IMR-90 (cell line): Measurements from ENCODE around the gene BLVRA. TPM values are rescaled to one million over a fixed set of nuclear protein-coding genes. Genes with fewer than 3 reads are reported as not detected.

Source experiments
- ATAC-seq: fragments of 200-7000 bp; cut with Tn5 transposase; 2 replicates; pipeline ENCODE4 v1.9.1; 2020; ENCODE audit warnings: low read depth, mild to moderate bottlenecking, moderate library complexity
- BruUV-seq: library from RNA; stranded (reverse); fragments of 400-500 nt; replicated peaks from 2 replicates; lab custom pipeline; 2021; lab: Mats Ljungman, UMichigan
- CTCF ChIA-PET: fragments of 300-600 bp; formaldehyde crosslinking; extraction: SDS; loops from one replicate; lab custom pipeline; 2021; ENCODE audit warnings: antibody characterized with exemption; lab: Yijun Ruan, JAX
- POLR2A ChIA-PET: fragments of 300-600 bp; sonication (Branson Sonifier 250); formaldehyde crosslinking; loops from one replicate; lab custom pipeline; 2022; ENCODE audit warnings: antibody characterized with exemption; ENCODE audit not compliant: unreplicated experiment; lab: Charles Lee
- DNase-seq: peaks from one replicate; pipeline ENCODE4 v3.0.0; 2013
- H2AFZ ChIP-seq: replicated peaks from 2 replicates; pipeline ENCODE3; 2013; ENCODE audit warnings: low read length, mild to moderate bottlenecking; ENCODE audit not compliant: poor library complexity
- H2AK5ac ChIP-seq: 2 replicates; pipeline ENCODE4 v1.6.1; 2013; ENCODE audit warnings: low read depth, low read length, inconsistent platforms
- H2AK9ac ChIP-seq: replicated peaks from 2 replicates; pipeline ENCODE3; 2013; ENCODE audit warnings: mild to moderate bottlenecking, low read depth, low read length, moderate library complexity; ENCODE audit not compliant: poor library complexity
- H2BK120ac ChIP-seq: 2 replicates; pipeline ENCODE4 v1.6.1; 2013; ENCODE audit warnings: low read depth, low read length, inconsistent platforms
- H2BK15ac ChIP-seq: 3 replicates; pipeline ENCODE4 v1.6.1; 2013; ENCODE audit warnings: low read depth, low read length, inconsistent platforms
- H2BK20ac ChIP-seq: 2 replicates; pipeline ENCODE4 v1.6.1; 2013; ENCODE audit warnings: low read depth, mild to moderate bottlenecking, inconsistent platforms, low read length, moderate library complexity
- H2BK5ac ChIP-seq: 2 replicates; pipeline ENCODE4 v1.6.1; 2013; ENCODE audit warnings: mild to moderate bottlenecking, low read depth, low read length, inconsistent platforms; ENCODE audit not compliant: poor library complexity, severe bottlenecking
- H3K14ac ChIP-seq: replicated peaks from 2 replicates; pipeline ENCODE4 v1.6.1; 2013; ENCODE audit warnings: low read depth, low read length, inconsistent platforms
- H3K18ac ChIP-seq: 2 replicates; pipeline ENCODE4 v1.6.1; 2013; ENCODE audit warnings: low read depth, low read length, control low read depth
- H3K23ac ChIP-seq: 2 replicates; pipeline ENCODE4 v1.6.1; 2013; ENCODE audit warnings: low read depth, low read length, inconsistent platforms
- H3K27ac ChIP-seq: 2 replicates; pipeline ENCODE4 v1.5.1; 2013; ENCODE audit warnings: mild to moderate bottlenecking, control low read depth, low read length; ENCODE audit not compliant: insufficient read depth
- H3K27me3 ChIP-seq: 2 replicates; pipeline ENCODE4 v1.6.1; 2013; ENCODE audit warnings: low read length; ENCODE audit not compliant: control insufficient read depth, insufficient read depth
- H3K36me3 ChIP-seq: 2 replicates; pipeline ENCODE4 v1.6.1; 2013; ENCODE audit warnings: low read length, mixed read lengths; ENCODE audit not compliant: control insufficient read depth, insufficient read depth
- H3K4ac ChIP-seq: 2 replicates; pipeline ENCODE4 v1.6.1; 2013; ENCODE audit warnings: low read depth, low read length, inconsistent platforms
- H3K4me1 ChIP-seq: 2 replicates; pipeline ENCODE4 v1.6.1; 2013; ENCODE audit warnings: low read length, mixed read lengths; ENCODE audit not compliant: control insufficient read depth, insufficient read depth
- H3K4me2 ChIP-seq: 2 replicates; pipeline ENCODE4 v1.6.1; 2013; ENCODE audit warnings: low read depth, mild to moderate bottlenecking, control low read depth, low read length, moderate library complexity
- H3K4me3 ChIP-seq: 2 replicates; pipeline ENCODE4 v1.5.1; 2013; ENCODE audit warnings: low read depth, mild to moderate bottlenecking, control low read depth, low read length, moderate library complexity; ENCODE audit not compliant: insufficient read depth
- H3K56ac ChIP-seq: 2 replicates; pipeline ENCODE4 v1.6.1; 2013; ENCODE audit warnings: low read length, inconsistent platforms; ENCODE audit not compliant: insufficient read depth; ENCODE audit errors: extremely low read depth
- H3K79me1 ChIP-seq, 2 experiments: 2 replicates each; pipeline ENCODE4 v1.6.1; 2013; ENCODE audit warnings: low read length in 2 of 2, inconsistent platforms in 1 of 2, low read depth in 1 of 2
- H3K9ac ChIP-seq: 2 replicates; pipeline ENCODE4 v1.6.1; 2013; ENCODE audit warnings: low read depth, low read length, control low read depth
- H3K9me1 ChIP-seq: 2 replicates; pipeline ENCODE4 v1.6.1; 2013; ENCODE audit warnings: low read length, inconsistent platforms; ENCODE audit not compliant: insufficient read depth
- H3K9me3 ChIP-seq: 2 replicates; pipeline ENCODE4 v1.6.1; 2013; ENCODE audit warnings: low read length; ENCODE audit not compliant: control insufficient read depth, insufficient read depth
- H4K20me1 ChIP-seq: 2 replicates; pipeline ENCODE4 v1.6.1; 2013; ENCODE audit warnings: low read length, inconsistent platforms; ENCODE audit not compliant: insufficient read depth
- H4K5ac ChIP-seq: 2 replicates; pipeline ENCODE4 v1.6.1; 2013; ENCODE audit warnings: mild to moderate bottlenecking, low read depth, low read length, control low read depth
- H4K8ac ChIP-seq, 2 experiments: 2 replicates each; pipeline ENCODE4 v1.6.1; 2013; ENCODE audit warnings: low read depth in 2 of 2, low read length in 2 of 2, control low read depth in 1 of 2, inconsistent platforms in 1 of 2
- H4K91ac ChIP-seq: 2 replicates; pipeline ENCODE4 v1.6.1; 2013; ENCODE audit warnings: low read depth, low read length, inconsistent platforms; ENCODE audit not compliant: insufficient read depth
- BHLHE40 ChIP-seq: fragments of 150-350 bp; IDR thresholded peaks from 2 replicates; pipeline ENCODE4 v1.6.1; 2016; ENCODE audit warnings: mild to moderate bottlenecking, low read depth, low read length
- ELK1 ChIP-seq: fragments of 150-350 bp; IDR thresholded peaks from 2 replicates; pipeline ENCODE4 v1.6.1; 2016; ENCODE audit warnings: low read depth, mild to moderate bottlenecking, low read length, moderate library complexity, borderline replicate concordance
- MAZ ChIP-seq: IDR thresholded peaks from 2 replicates; pipeline ENCODE4 v1.6.1; 2012; ENCODE audit warnings: low read depth, mild to moderate bottlenecking, low read length, improper control_type of control experiment, moderate library complexity, borderline replicate concordance
- NFE2L2 ChIP-seq: fragments of 150-350 bp; IDR thresholded peaks from 2 replicates; pipeline ENCODE4 v1.6.1; 2016; ENCODE audit warnings: low read depth, mild to moderate bottlenecking, low read length
- POLR2A ChIP-seq: IDR thresholded peaks from 2 replicates; pipeline ENCODE4 v1.6.1; 2012; ENCODE audit warnings: mild to moderate bottlenecking, low read depth, low read length
- RCOR1 ChIP-seq: IDR thresholded peaks from 2 replicates; pipeline ENCODE4 v1.6.1; 2012; ENCODE audit warnings: mild to moderate bottlenecking, low read length, improper control_type of control experiment; ENCODE audit not compliant: insufficient replicate concordance
- RFX5 ChIP-seq: IDR thresholded peaks from 2 replicates; pipeline ENCODE4 v1.8.0; 2012; ENCODE audit warnings: low read depth, mild to moderate bottlenecking, low read length, moderate library complexity
- WGBS, 2 experiments: methylation state at CpG; one replicate each; pipeline versions ENCODE4 v1.1.5 to v1.1.7; 2013; ENCODE audit warnings: missing lambda C conversion rate in 2 of 2; ENCODE audit not compliant: insufficient read length in 1 of 2; ENCODE audit errors: extremely low coverage in 2 of 2; 5-methylcytosine and 5-hydroxymethylcytosine counted together
- dilution Hi-C: fragments of 300-500 bp; cut with HindIII; formaldehyde crosslinking; loops from one replicate; pipeline ENCODE4 v1.14.3; 2018; ENCODE audit warnings: low sequenced_read_pairs; ENCODE audit not compliant: unreplicated experiment
- in situ Hi-C: fragments of 300-500 bp; cut with MboI; formaldehyde crosslinking; loops from 3 replicates; pipeline ENCODE4 v1.14.3; 2019; ENCODE audit warnings: low sequenced_read_pairs, inconsistent platforms, mixed read lengths
- intact Hi-C: fragments of 100-400 bp; cut with micrococcal nuclease; formaldehyde crosslinking; loops from 2 replicates; pipeline ENCODE4 v1.10.0; 2022
- polyA plus RNA-seq, 3 experiments: library from polyadenylated mRNA; depleted of rRNA; stranded (reverse); fragments of >200 nt; gene quantifications; 2 replicates each; pipeline ENCODE4 v1.2.3, GENCODE V29; 2012; ENCODE audit warnings: low replicate concordance in 1 of 3
- total RNA-seq: library from RNA; depleted of rRNA; stranded (reverse); fragments of >200 nt; gene quantifications from 2 replicates; pipeline ENCODE4 v1.2.3, GENCODE V29; 2012

BLVRA gene
- total and polyA plus RNA-seq, 2 of the 4 experiments (the other 2 are of a cell fraction), result 32.3 to 47.1 TPM

DNA sequence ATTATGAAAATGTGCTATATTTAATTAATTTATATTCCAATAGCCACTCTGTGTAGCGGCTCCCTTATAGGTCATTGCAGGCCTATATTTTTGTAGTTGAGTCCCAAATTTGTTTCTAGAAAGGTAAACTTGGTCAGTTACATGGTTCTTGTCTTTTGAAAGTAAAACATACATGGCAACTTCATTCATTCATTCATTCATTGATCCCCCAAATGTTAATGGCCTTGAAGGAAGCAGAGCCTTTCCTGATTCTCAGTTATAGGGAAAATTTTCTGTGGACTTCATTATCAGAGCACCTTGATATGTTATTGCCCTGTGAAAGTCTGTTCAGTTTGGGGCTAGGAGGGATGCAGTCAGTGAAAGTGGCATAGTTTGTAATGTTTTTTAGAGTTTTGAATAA lies 2.9 kb downstream of the BLVRA start:
- no CpG with 5 or more reads among the region's 1 CpG for WGBS, 2 experiments
- Histone ChIP-seq H2BK20ac (no peak overlapping the region), H3K9me3 (no peaks in the 10 kb centered on the region), H2AK5ac (no peak overlapping the region), H2BK120ac (no peak overlapping the region), H3K79me1 (peaks cover 5 to 24% of the 10 kb centered on the region in 2 experiments; a peak in 3 of 4 replicates), H2AK9ac (no peak overlapping the region), H4K20me1 (no peaks in the 10 kb centered on the region; the same call in 1 of the 2 replicates), H3K9me1 (peaks cover 15% of the 10 kb centered on the region; the same call in 1 of the 2 replicates), H3K9ac (no peak overlapping the region), H3K18ac (no peak overlapping the region), H3K4me2 (no peak overlapping the region), H3K4me3 (no peak overlapping the region), H3K4ac (no peak overlapping the region), H2AFZ (no peak overlapping the region), H3K23ac (no peak overlapping the region), H3K4me1 (peaks cover 18% of the 10 kb centered on the region), H3K14ac (no peak overlapping the region), H4K5ac (no peak overlapping the region), H4K91ac (no peak overlapping the region), H3K27ac (no peak overlapping the region), H2BK15ac (no peak overlapping the region), H2BK5ac (no peak overlapping the region), H4K8ac (no peak overlapping the region), H3K56ac (no peak overlapping the region), H3K27me3 (no peaks in the 10 kb centered on the region), H3K36me3 (no peaks in the 10 kb centered on the region)
- no TSS peak for BruUV-seq
- dilution Hi-C loops (no loop called here), intact Hi-C loops (no loop called here), in situ Hi-C loops (no loop called here)
- DNase-seq, result no peak
- ATAC-seq, result no peak
- POLR2A ChIA-PET, result no interaction called here
- TF ChIP-seq MAZ (no peak), ELK1 (no peak), RCOR1 (no peak), NFE2L2 (no peak), POLR2A (no peak), BHLHE40 (no peak), RFX5 (no peak)
- CTCF ChIA-PET, result no interaction called here
